Fibroblast of skin of left biceps (primary cell): Measurements from ENCODE around the gene ADAMTS5.
A peak's percentile ranks its signal among the peaks of the same experiment; 100 is the strongest.

ENCODE experiments used
- DNase-seq, 2 experiments: peaks; one replicate each; pipeline ENCODE4 v3.0.0-alpha.2; 2013; ENCODE audit warnings: low read depth in 2 of 2

The ADAMTS5 gene

DNA sequence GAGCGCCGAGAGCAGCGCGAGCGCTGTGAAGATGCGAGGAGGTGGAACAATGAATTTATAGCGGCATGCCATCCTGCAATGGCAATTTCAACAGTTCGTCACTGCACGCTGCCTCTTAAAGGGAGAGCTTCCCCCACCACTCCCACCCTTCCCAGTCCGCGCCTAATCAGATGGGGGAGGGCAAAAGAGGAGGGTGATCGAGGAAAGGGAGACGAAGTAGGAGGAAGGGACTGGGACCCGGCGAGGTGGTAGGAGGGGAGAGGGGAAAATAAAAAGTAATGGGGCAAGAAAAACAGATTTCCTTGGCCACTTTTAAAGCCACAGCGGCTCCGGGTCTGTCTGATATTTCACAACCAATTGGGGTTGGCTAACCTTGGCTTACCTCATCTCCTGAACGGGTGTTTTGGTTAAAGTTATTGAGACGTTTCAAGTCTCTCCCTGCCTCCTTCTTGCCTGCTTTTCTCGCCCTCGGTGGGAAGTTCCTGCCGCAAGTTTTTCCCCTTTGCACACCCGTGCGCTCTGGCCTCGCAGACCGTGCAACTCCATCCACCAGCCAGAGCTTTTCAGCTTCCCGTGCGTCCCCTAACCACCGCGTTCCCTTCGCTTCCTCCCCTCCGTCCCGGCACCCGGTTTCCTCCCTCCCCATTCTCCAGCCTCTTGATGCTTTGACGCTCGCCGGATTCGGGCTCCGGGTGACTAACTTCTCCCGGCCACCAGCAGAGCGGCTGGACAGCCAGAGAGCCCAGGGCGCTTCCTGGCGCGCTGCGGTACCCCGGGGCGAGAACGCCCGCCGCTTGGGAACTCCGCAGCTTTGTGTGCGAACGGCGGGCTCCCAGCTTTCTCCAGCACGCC lies at the start of gene ADAMTS5:
TSS of gene ADAMTS5 (minus strand) at position 27 of the 852 bp plus-strand sequence. CDS start 697 bp downstream, outside the sequence.
- DNase-seq, result peak in 1 of 2 experiments; percentile 29

DNA sequence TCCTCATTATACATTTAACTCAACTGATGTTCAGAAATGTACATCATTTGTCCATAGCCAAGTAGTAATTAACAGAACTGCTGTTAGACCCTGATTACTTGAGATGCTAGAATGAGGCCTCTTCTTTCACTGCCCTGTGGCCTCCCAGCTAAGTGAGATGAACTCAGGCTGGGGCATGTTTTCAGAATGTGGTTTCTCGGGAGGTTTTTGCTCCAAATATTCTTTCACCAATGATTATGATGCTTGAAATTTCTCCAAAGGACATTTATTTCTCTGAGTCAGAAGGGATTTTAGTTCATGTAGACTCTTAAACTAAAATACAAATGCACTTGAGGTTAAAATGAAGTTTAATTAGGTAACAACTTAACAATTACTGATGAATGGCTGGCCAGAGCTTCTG lies 34.6 kb upstream of the ADAMTS5 start:
- no peak for DNase-seq

DNA sequence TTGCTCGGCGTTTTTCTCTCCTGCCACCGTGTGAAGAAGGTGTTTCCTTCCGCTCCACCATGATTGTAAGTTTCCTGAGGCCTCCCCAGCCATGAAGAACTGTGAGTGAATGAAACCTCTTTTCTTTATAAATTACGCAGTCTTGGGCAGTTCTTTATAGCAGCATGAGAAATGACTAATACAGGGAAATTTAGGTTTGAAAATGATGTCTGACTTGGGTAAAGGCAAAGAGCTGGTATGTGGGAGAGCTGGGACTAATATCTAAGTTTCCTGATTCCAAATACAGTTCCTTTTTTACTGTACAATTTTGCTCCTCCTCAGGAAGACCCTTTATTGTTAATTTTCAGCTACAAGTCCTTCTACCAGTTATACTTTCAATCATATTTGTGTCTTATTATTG lies 16.7 kb upstream of the ADAMTS5 start:
- DNase-seq, result no peak

DNA sequence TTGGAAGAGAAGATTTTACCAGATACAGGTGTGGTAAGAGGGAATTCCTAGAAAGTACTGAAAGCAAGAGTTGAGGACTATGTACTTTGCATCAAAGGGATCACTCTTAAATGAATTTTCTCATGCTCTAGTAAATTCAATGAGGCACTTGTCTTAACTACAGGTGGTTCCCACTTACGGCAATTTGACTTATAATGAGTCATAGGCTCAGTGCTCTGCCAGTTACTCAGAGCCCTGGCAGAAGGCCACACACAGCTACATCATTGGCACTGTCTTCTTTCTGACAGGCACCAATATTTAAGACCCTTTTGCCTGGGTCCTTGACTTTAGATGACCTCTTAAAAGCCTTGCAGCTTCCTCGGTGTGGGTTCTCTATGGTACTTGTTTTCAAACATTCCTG lies 15.9 kb upstream of the ADAMTS5 start:
- DNase-seq, result no peak

DNA sequence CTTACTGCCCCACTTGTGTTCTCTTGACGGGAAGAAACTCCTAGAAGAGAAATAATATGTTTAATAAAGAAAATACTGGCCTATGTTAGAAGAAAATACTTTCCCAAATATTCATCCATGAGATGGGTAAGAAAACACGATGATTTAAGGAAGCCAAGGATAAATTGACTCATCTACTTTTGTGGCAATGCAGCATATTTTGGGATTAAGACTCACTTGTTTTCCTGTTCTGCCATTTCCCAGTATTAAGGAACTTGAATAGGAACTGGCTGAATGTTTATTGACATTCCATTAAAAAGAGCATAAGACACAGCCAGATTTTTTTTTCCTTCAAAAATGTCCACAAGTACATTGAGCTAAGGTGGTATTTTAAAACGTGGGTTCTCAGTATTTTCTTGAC lies 10.9 kb upstream of the ADAMTS5 start:
- DNase-seq, result no peak

DNA sequence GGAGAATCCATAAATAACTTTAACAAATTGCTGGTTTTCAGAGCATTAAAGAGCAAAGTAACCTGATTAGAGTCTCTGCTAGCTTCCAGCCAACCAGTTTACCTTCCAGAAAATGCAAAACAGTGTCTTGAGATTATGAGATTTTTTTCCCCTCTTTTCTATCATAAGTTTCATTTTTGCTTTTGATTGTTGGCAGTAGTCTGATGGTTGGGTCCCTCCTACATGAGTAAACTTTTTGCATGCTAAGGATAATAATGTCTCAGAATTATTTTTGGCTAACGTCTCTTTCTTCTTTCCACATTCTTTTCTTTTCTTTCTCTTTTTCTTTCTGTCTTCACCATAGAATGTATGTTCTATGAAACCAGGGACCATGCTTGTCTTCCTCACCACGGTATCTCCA lies 6.3 kb upstream of the ADAMTS5 start:
- DNase-seq, result no peak

DNA sequence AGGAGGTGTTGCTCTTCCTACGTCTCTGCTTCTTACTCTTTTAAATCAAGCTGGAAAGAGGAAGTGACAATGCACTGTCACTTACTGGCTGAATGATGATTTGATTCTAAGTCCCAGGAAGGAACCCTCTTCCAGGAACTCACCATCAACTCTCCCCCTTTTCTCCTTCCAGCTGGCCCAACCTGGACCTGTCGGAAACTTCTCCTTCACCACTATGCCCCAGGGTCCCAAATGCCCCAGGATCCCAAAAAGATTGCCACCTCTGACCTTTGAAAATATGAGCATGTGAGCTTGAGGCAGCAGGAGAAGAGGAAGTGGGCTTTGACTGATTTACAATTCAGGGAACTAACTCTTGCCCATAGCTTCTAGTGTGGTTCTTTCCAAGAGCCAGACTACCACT lies 5.3 kb upstream of the ADAMTS5 start:
- no peak for DNase-seq

DNA sequence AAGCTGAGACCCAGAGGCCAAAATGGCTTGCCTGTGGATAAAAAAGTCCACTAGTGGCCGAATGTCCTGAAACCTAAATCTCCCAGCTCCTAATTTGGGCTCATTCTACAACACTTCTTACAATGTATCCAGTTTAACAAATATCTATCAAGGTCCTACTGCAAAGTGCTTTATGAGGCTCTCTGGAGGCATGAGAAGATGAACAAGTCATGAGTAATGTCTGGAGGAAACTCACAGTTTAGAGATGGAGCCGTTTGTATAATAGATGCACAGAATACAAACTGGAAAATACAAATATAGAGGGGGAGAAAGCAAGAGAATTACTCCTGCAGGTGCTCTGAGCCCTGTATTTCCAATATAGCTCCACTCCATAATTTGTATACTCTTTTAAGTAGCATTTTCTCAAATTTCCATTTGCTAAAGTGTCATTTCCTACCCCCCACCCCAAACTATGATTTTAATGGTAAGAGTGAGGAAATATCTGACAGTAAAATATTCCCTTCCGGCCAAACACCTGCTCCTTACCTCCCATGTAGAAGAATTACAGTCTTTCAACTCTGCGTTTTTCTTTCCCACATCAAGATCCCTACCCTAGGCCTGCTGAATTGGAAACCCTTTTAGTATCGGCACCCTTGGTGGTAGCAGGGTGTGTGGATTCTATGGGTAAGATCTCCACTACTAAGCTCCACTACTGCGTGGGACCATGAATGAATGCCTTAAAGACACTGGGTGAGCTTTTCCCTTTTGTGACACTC lies 3.3 kb upstream of the ADAMTS5 start:
- no peak for DNase-seq

DNA sequence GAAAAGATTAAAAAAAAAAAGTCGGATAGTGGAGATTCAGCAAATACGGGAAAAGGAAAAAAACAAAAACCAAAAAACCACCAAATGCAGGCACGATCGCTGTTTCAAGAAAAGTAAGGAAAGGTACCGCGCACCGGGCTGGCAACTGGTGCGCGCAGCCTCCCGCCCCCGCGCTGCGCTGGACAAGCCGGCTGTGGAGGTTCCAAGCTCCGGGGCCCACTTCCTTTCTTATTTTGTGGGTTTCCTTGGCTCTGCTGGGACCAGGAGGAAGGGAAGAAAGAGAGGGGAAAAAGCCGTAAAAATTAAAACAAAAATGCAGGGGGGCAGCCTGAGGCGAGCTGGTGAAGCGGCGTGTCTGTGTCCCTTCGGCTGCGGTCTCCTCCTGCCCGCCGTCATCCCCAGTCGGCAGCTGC lies 233 bp downstream of the ADAMTS5 start:
- DNase-seq, result no peak

DNA sequence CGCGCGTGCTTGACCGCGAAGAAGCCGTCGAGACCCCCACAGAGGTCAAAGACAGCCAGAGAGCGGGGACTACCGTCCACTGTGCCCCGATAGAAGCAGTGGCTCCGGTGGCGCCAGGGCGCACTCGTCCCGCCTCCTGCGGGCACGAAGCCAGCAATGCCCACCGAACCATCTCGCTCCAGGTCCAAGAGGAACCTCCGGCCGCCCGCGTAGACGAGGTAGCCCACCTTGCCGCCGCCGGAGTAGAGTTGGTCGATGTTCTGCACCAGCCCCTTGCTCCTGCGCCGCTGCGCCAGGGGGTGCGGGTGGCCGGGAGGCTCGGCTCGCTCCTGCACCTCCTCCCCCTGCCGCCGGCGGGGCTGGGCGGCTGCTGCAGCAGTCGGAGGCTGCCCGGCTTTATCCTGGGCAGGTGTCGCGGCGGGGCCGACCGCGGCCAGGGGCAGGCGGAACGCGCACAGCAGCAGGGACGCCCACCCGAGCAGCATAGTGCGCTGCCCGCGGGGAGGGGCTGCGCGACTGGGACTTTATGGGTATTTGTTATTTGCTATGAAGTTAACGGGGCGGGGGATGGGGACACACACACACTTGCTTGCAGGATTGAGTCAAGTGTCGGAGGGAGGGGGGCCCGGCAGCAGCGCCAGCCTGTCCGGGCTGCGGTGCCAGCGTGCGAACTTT lies 844 bp downstream of the ADAMTS5 start:
- no peak for DNase-seq

DNA sequence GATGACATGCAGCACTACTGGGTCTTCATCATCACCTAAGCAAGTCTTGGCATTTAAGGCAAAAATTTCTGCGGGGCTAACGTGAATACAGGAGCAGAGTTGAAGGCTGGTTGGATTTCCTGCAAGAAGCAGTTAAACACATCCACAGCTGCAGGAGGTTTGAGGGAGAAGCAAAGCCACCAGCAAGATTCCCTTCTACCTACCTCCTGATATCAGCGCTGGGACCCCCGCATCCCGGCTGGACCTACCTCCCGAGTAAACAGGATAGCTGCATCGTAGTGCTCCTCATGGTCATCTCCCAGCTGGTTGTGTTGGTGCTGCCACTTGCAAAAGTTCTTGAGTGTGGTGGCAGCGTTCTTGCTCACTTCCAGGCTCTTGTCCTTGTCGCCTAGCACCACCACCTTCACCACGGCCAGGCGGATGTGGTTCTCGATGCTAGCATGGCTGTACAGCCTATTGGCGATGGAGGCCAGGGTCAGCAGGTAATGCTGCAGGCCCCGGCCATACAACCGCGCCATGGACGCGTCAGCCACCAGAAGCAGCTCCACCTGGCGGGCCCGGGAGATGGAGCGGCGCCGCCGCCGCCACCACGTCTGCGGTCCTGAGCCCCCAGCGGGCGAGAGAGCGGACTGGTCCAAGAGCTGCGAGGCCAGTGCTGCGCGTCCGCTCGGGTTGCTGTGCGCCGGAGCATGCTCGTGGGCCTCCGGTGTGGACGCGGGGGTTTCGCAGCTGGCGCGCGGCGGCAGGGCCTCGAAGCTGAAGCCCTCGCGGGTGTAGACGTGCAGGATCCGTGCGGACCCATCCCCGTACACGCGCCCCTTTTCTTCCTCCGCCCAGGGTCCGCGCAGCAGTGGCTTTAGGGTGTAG lies 1.6 kb downstream of the ADAMTS5 start:
- DNase-seq, result no peak

DNA sequence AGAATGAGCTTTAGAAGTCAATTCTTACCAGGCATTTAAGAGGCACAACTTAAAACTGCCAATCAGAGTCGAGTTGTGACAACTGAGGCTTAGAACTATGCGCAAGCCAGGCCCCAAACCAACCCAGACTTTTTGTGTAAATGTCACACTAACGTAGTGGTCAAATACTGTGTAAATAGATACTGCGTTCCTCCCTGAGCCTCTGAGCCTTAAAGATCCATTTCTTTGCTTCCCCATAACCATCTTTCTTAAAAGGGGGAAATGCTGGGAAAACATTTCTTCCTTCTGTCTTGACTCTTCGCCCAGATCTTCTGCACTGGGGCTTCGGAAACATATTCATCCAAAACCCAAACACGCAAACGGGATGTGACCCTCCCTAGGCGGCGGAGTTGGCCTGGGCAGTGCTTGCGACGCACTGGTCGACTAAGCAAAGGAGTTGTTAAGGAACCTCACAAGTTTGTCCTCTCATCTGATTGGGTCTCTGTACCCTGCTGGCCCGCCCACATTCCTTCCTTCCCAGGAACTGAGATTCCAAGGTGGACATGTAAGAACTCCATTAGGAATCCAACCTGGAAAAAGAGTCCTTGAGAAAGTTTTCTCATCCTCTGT lies 2.6 kb downstream of the ADAMTS5 start:
- peak in 1 of 2 experiments; percentile 29 for DNase-seq

DNA sequence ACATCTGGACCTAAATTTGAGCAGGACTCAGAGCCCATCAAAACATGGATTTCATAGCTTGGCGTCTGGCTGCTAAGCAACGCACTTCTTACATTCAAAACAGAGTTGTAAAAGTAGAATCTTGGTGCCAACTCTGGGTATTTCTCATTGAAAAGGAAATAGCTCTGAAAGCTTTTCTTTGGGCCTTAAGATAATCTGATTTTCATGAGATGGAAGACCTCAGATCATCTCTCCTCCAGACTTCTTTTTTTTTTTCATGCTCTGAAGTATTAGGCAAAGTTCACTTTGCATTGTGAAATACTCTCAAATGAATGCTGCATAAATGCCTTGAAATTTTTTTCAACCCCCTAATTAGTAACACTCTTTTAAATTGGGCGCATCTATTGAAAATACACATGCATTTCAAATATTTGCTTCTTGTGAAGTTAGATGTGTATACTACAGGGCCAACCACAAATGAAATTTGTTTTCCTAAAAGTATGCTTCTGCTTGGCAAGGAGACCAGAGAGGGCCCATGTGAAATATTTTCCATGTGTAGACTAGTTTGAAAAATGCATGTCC lies 4.2 kb downstream of the ADAMTS5 start:
- DNase-seq, result peak; percentile 69 to 81

DNA sequence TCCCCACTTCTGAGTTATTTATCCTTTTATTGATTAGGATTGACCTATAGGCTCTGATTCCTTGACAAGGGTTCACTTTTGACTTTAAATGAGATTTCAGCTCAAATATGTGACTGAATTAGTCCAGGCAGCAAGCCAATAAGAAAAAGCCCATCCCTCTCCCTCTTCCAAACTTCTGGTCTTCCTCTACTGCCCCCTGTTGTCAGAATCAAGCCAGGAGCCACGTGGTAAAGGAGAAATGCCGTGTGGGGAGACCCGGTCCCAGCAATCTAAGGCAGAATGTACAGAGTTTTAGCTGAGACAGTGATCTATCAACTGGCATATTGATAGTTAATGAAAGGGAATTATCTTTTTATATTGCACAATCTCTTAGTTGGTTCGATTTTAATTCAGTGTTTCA lies 5.2 kb downstream of the ADAMTS5 start:
- DNase-seq, result no peak

DNA sequence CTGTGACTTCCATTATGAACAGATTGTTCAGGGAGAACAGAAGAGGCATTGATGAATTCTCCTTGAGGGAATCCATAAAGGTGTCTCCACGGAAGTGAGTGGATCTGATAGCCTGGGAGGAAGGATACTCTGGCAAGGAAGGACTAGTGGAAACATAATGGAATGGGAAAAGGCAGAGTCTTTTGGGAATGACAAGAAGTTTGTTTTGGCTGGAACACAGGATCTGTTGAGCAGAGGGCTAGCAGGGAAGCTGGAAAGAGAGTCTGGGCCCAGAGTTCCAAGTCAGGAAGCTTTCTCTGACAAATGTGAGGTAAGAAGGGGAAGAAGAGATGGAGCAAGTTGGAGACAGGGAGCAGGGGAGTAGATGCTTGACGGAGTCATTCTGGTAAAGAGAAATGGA lies 8.1 kb downstream of the ADAMTS5 start:
- DNase-seq, result no peak

DNA sequence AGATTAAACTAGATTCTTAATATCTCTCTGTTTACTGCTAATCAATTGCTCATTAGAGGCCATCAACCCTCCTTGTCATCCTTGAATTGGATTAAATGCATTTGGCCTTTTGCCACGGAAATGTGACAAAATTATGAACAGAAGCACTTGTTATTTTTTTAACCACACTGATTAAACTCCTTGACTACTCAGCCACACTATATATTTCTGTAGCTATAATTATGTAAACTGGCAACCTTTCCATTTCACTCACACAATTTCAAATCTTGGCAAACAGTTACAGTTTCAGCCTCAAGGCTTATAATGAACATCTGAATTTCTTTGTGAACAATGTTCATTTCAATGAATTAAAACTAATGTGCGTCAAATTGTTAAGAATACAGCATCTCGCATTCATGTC lies 10.1 kb downstream of the ADAMTS5 start:
- DNase-seq, result no peak

DNA sequence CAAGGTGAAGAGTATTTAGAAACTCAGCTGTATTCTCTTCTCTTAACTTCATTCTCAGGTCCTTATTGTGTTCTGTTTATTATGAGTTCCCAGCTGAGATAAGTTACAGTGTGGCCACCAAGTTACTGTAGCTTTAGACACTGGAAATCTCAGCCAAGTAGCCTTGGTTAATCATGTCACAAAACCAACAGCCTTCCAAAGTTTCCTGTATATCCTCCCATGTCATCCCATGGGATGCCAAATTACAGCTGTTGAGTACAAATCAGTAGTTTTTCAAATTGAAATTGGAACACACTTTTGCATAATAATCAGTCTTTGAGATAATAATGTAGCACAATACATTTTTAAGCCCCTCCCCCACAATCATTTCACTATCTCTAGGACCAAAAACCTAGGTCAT lies 10.7 kb downstream of the ADAMTS5 start:
- DNase-seq, result no peak

DNA sequence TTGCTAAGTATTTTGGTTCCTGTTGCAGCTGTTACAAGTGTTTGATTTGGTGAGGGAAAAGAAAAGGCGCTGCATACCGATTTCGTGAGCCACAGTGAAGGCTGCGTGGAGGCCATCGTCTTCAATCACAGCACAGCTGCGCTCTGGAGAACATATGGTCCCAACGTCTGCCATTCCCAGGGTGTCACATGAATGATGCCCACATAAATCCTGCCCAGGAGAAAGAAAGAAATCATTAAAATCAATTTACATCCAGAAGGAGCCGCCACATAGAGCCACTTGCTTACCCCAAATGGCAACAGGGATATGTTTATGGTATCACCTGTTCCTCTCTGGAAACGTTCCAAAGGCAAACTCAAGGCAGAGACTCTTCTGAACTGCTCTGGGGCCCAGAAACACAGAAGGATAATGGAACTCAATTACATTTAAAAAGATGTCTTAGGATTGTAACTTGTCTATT lies 12.2 kb downstream of the ADAMTS5 start:
- DNase-seq, result peak in 1 of 2 experiments; percentile 58

DNA sequence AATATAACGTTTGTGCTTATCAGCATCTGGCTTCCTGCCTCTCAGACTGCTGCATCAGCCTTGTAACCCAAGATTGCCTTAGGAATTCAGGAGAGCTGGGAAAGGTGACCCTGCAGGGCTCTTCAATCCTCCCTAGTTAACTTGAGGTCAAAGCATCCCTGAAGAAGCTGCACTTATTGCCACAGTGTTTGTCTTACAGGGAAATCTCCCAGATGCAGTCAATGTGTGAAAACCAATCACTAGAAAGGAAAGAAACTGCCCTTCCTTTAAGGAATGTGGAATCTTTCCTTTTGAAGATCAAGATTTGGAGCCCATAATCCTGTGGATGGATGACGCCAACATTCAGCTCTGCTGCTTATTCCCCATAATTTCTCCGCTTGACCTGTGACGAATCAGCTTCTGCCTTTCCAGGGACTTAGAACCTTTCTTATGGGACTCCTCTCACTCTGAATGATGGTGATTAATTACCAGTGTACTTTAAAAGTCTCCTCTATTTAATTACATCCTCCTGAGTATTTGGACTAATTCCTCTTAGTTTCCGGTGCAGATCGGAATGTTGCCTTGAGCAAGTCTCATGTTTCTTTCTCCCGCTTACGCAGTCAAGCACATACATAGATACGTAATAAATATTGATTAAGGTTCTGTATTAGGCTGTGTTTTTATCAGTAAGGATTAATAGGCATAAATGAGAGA lies 14.4 kb downstream of the ADAMTS5 start:
- DNase-seq, result no peak

DNA sequence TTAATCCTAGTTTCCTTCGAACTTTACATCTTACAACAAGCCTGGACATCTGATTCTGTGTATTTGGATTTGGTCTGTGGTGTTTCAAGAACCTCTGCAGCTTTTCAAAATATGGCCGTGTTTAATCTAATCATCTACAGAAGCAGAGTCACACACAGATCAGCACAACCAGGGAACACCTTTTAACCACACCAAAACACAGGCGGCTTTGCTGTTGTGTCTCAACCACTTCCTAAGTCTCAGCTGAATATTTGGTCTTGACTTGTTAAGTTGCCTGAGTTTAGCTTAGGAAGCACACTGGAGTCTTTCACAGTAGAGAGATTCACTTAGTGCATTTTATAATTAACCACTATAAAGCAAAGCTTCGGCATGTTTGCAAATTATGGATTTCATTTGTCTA lies 17.1 kb downstream of the ADAMTS5 start:
- no peak for DNase-seq
